Glutamatergic neuron (in vitro differentiated cells): Measurements from ENCODE around the gene ZFP57. TPM values are rescaled to one million over a fixed set of nuclear protein-coding genes. Genes with fewer than 3 reads are reported as not detected.

Experiments used
- DNase-seq: peaks from one replicate; pipeline ENCODE4 v3.0.0; 2022
- H3K27ac Mint-ChIP-seq: one replicate; pipeline ENCODE4 v1.8.0; 2020; ENCODE audit warnings: mild to moderate bottlenecking, mixed read lengths, inconsistent platforms; ENCODE audit not compliant: unreplicated experiment
- H3K27me3 Mint-ChIP-seq: one replicate; pipeline ENCODE4 v1.8.0; 2020; ENCODE audit warnings: mild to moderate bottlenecking, moderate library complexity, mixed read lengths, inconsistent platforms; ENCODE audit not compliant: unreplicated experiment
- H3K36me3 Mint-ChIP-seq: one replicate; pipeline ENCODE4 v1.8.0; 2020; ENCODE audit warnings: mild to moderate bottlenecking, mixed read lengths, inconsistent platforms; ENCODE audit not compliant: unreplicated experiment
- H3K4me1 Mint-ChIP-seq: one replicate; pipeline ENCODE4 v1.8.0; 2020; ENCODE audit warnings: mild to moderate bottlenecking, low read depth, mixed read lengths, inconsistent platforms; ENCODE audit not compliant: unreplicated experiment
- H3K4me3 Mint-ChIP-seq: one replicate; pipeline ENCODE4 v1.8.0; 2020; ENCODE audit warnings: mild to moderate bottlenecking, mixed read lengths, inconsistent platforms; ENCODE audit not compliant: unreplicated experiment
- H3K9me3 Mint-ChIP-seq: one replicate; pipeline ENCODE4 v1.8.0; 2020; ENCODE audit warnings: mild to moderate bottlenecking, moderate library complexity, mixed read lengths, inconsistent platforms; ENCODE audit not compliant: unreplicated experiment
- total RNA-seq: library from RNA; stranded (reverse); fragmentation: NEBNext Ultra II Directional; extraction: Animal tissue kit (Norgen Biotek cat#: 25700); gene quantifications from one replicate; pipeline ENCODE4 v1.2.1, GENCODE V29; 2021; ENCODE audit not compliant: unreplicated experiment
- TF ChIP-seq, protein P1 (sequence below): fragments of 200-600 bp; sonication (generic); IDR thresholded peaks from one replicate; pipeline ENCODE4 v1.5.0; 2021; ENCODE audit not compliant: partially characterized antibody, unreplicated experiment

Gene ZFP57
- total RNA-seq, 1 donor from 2014 or later: not detected

DNA sequence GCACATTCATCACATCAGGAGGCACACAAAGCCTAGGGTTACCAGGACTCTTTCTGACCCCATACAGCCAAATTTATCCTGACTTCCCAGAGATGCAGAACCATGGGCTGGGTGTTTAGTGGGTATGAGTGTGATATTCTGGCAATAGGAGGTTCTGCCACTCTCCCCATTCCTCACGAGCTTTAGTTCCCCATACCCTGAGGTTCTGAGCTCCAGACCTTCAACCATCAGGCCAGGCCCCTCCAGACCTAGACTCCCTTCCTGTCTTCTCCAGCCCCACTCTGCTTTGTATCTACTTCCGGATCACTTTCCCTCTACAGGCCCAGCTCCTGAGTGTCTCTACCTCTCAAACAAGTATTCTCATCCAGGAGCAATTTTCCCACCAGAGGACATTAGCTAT is 46.7 kb upstream of the ZFP57 start:
- no peaks in the 10 kb centered on the region for H3K9me3 Mint-ChIP-seq
- no peak for DNase-seq

DNA sequence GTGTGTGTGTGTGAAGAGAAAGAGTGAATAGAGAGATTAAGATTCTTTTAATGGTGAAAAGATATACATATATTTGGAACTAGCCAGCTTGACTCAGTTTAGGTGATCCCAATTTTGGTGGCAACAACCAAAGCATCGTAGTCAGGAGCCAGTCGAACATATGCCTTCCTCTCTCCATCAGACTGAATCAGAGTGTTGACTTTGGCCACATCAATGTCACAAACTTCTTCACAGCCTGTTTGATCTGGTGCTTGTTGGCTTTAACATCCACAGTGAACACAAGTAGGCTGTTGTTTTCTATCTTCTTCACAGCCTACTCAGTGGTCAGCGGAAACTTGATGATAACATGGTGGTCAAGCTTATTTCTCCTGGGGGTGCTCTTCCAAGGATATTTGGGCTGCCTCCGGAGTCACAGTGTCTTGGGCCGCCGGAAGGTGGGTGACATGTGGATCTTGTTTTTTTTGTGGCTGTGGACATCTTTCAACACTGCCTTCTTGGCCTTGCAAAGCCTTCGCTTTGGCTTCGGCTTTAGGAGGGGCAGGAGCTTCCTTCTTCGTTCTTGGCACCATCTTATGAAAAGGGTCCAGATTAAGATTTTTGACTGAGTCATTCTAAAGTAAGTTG is 45.7 kb upstream of the ZFP57 start:
- no peak for DNase-seq
- Mint-ChIP-seq H3K27ac (no peak overlapping the region), H3K4me1 (no peaks in the 10 kb centered on the region), H3K36me3 (no peaks in the 10 kb centered on the region), H3K9me3 (no peaks in the 10 kb centered on the region), H3K4me3 (no peak overlapping the region), H3K27me3 (peaks cover 24% of the 10 kb centered on the region)
- TF ChIP-seq, protein P1, sequence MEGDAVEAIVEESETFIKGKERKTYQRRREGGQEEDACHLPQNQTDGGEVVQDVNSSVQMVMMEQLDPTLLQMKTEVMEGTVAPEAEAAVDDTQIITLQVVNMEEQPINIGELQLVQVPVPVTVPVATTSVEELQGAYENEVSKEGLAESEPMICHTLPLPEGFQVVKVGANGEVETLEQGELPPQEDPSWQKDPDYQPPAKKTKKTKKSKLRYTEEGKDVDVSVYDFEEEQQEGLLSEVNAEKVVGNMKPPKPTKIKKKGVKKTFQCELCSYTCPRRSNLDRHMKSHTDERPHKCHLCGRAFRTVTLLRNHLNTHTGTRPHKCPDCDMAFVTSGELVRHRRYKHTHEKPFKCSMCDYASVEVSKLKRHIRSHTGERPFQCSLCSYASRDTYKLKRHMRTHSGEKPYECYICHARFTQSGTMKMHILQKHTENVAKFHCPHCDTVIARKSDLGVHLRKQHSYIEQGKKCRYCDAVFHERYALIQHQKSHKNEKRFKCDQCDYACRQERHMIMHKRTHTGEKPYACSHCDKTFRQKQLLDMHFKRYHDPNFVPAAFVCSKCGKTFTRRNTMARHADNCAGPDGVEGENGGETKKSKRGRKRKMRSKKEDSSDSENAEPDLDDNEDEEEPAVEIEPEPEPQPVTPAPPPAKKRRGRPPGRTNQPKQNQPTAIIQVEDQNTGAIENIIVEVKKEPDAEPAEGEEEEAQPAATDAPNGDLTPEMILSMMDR: no peak

More for the DNA sequence above, 46.7 kb upstream of the ZFP57 start:
- Mint-ChIP-seq H3K36me3 (no peaks in the 10 kb centered on the region), H3K4me1 (no peaks in the 10 kb centered on the region), H3K4me3 (no peak overlapping the region), H3K27ac (no peak overlapping the region), H3K27me3 (peaks cover 18% of the 10 kb centered on the region)
- TF ChIP-seq, protein P1: no peak

DNA sequence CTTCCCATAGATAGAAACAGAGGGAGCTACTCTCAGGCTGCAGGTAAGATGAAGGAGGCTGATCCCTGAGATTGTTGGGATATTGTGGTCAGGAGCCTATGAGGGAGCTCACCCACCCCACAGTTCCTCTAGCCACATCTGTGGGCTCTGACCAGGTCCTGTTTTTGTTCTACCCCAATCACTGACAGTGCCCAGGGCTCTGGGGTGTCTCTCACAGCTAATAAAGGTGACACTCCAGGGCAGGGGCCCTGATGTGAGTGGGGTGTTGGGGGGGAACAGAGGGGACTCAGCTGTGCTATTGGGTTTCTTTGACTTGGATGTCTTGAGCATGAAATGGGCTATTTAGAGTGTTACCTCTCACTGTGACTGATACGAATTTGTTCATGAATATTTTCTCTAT is 45.0 kb upstream of the ZFP57 start:
- Mint-ChIP-seq H3K9me3 (no peaks in the 10 kb centered on the region), H3K27ac (no peak overlapping the region), H3K36me3 (no peaks in the 10 kb centered on the region), H3K4me1 (no peaks in the 10 kb centered on the region), H3K4me3 (no peak overlapping the region), H3K27me3 (peaks cover 27% of the 10 kb centered on the region)
- no peak for DNase-seq
- TF ChIP-seq, protein P1: no peak

GRCh38 chr6:29724937-29725869 is 44.3 kb upstream of the ZFP57 start:
- TF ChIP-seq, protein P1: no peak
- Mint-ChIP-seq H3K27me3 (peaks cover 24% of the 10 kb centered on the region), H3K27ac (no peak overlapping the region), H3K4me3 (no peak overlapping the region), H3K9me3 (no peaks in the 10 kb centered on the region), H3K4me1 (no peaks in the 10 kb centered on the region), H3K36me3 (no peaks in the 10 kb centered on the region)
- DNase-seq: no peak
